C4-2B (cell line): Measurements from ENCODE around the gene KCNE1.

Source experiments
- CTCF ChIP-seq: fragments of 450-650 bp; conservative IDR thresholded peaks from 2 replicates; pipeline ENCODE4 v1.5.1; 2017; ENCODE audit warnings: mild to moderate bottlenecking
- ZFX ChIP-seq: fragments of 450-650 bp; IDR thresholded peaks from 2 replicates; pipeline ENCODE4 v1.6.1; 2017

GRCh38 chr21:34548781-34549376, 36.9 kb upstream of the KCNE1 start:
- TF ChIP-seq CTCF (no peak), ZFX (no peak)
